B cell (primary cell): ENCODE results near the gene CPA1. TPM values are rescaled to one million over a fixed set of nuclear protein-coding genes. Genes with fewer than 3 reads are reported as not detected.
"Not testable (repeated sequence)": the region's sequence is repeated elsewhere in the genome, so short reads cannot be mapped to it uniquely, and the experiment has no call there.

Experiments used
- ATAC-seq: fragments of 200-7000 bp; cut with Tn5 transposase; one replicate; pipeline ENCODE4 v1.10.0; 2021; ENCODE audit warnings: low read depth, mild to moderate bottlenecking, moderate number of reproducible peaks, moderate library complexity
- CTCF ChIA-PET: fragments of 350-600 bp; sonication (Branson Sonifier 250); formaldehyde crosslinking; loops from one replicate; lab custom pipeline; 2021; ENCODE audit warnings: antibody characterized with exemption, inconsistent platforms; lab: Charles Lee
- POLR2A ChIA-PET: fragments of 350-600 bp; sonication (Branson Sonifier 250); formaldehyde crosslinking; loops from one replicate; lab custom pipeline; 2021; ENCODE audit warnings: antibody characterized with exemption; lab: Charles Lee
- DNase-seq: peaks from one replicate; pipeline ENCODE4 v3.0.0; 2013
- H2AFZ ChIP-seq: 2 replicates; pipeline ENCODE4 v1.6.1; 2012; ENCODE audit warnings: mild to moderate bottlenecking, low read depth, low read length; ENCODE audit not compliant: insufficient read depth, poor library complexity, severe bottlenecking
- H3K27ac ChIP-seq, 2 donors: 1 replicate in 1 of 2; 2 replicates in 1 of 2; pipeline ENCODE4 v1.5.1; 2012 to 2013; ENCODE audit warnings: low read length in 2 of 2, mild to moderate bottlenecking in 2 of 2, moderate library complexity in 1 of 2
- H3K27me3 ChIP-seq, 4 experiments: fragments of 200-600 bp in 1 of 4; sonication (generic) in 1 of 4; replicated peaks in 1 of 4; 1 replicate in 2 of 4; 2 replicates in 2 of 4; pipeline versions ENCODE4 v1.6.1 to v1.7.0; 2013 to 2016; ENCODE audit warnings: low read length in 3 of 4, mild to moderate bottlenecking in 2 of 4, mixed read lengths in 1 of 4, moderate library complexity in 1 of 4; ENCODE audit not compliant: insufficient read depth in 4 of 4, control insufficient read depth in 3 of 4; ENCODE audit errors: control extremely low read depth in 1 of 4
- H3K36me3 ChIP-seq, 2 experiments: replicated peaks in 1 of 2; 1 replicate in 1 of 2; 2 replicates in 1 of 2; pipeline versions ENCODE4 v1.6.1 to v1.7.1; 2013; ENCODE audit warnings: low read length in 1 of 2; ENCODE audit not compliant: insufficient read depth in 2 of 2, control insufficient read depth in 1 of 2; ENCODE audit errors: control extremely low read depth in 1 of 2, extremely low read depth in 1 of 2
- H3K4me1 ChIP-seq, 2 donors: fragments of 200-600 bp in 1 of 2; sonication (generic) in 1 of 2; 1 replicate in 1 of 2; 2 replicates in 1 of 2; pipeline versions ENCODE4 v1.5.1 to v1.6.1; 2013 to 2017; ENCODE audit warnings: low read length in 2 of 2; ENCODE audit not compliant: control insufficient read depth in 2 of 2, insufficient read depth in 2 of 2
- H3K4me2 ChIP-seq: replicated peaks from 2 replicates; pipeline ENCODE3; 2012; ENCODE audit warnings: mild to moderate bottlenecking, low read depth, low read length; ENCODE audit not compliant: poor library complexity, severe bottlenecking
- H3K4me3 ChIP-seq, 5 experiments: fragments of 200-600 bp in 1 of 5; sonication (generic) in 1 of 5; 1 replicate in 3 of 5; 2 replicates in 2 of 5; pipeline versions ENCODE4 v1.5.1 to v1.7.0; 2011 to 2016; ENCODE audit warnings: low read length in 4 of 5, mild to moderate bottlenecking in 4 of 5, low read depth in 2 of 5, control low read depth in 1 of 5, moderate library complexity in 1 of 5; ENCODE audit not compliant: insufficient read depth in 1 of 5; ENCODE audit errors: control extremely low read depth in 1 of 5, extremely low read depth in 1 of 5
- H3K79me2 ChIP-seq: fragments of 200-600 bp; sonication (generic); one replicate; pipeline ENCODE4 v1.6.0; 2016; ENCODE audit warnings: low read length; ENCODE audit not compliant: control insufficient read depth, insufficient read depth
- H3K9ac ChIP-seq: fragments of 200-600 bp; sonication (generic); 2 replicates; pipeline ENCODE4 v1.6.1; 2017; ENCODE audit warnings: mild to moderate bottlenecking, low read length, moderate library complexity
- H3K9me3 ChIP-seq, 3 donors: one replicate each; pipeline versions ENCODE4 v1.6.1 to v1.7.1; 2013; ENCODE audit warnings: low read length in 2 of 3; ENCODE audit not compliant: control insufficient read depth in 2 of 3, insufficient read depth in 1 of 3; ENCODE audit errors: control extremely low read depth in 1 of 3
- H4K20me1 ChIP-seq: 2 replicates; pipeline ENCODE4 v1.6.0; 2012; ENCODE audit warnings: mild to moderate bottlenecking, low read length; ENCODE audit not compliant: insufficient read depth, control insufficient read depth, poor library complexity, severe bottlenecking
- H3K27ac Mint-ChIP-seq: one replicate; pipeline ENCODE4 v1.8.0; 2021; ENCODE audit warnings: mixed read lengths
- H3K27me3 Mint-ChIP-seq: one replicate; pipeline ENCODE4 v1.8.0; 2021; ENCODE audit warnings: mixed read lengths
- H3K4me1 Mint-ChIP-seq: one replicate; pipeline ENCODE4 v1.8.0; 2021; ENCODE audit warnings: mixed read lengths
- H3K4me3 Mint-ChIP-seq: one replicate; pipeline ENCODE4 v1.8.0; 2021; ENCODE audit warnings: mixed read lengths
- H3K9me3 Mint-ChIP-seq: one replicate; pipeline ENCODE4 v1.8.0; 2022; ENCODE audit warnings: mixed read lengths; ENCODE audit not compliant: insufficient read depth
- CTCF ChIP-seq: fragments of 200-600 bp; IDR thresholded peaks from one replicate; pipeline ENCODE4 v1.8.0; 2022; ENCODE audit warnings: antibody characterized with exemption, mild to moderate bottlenecking
- EZH2 ChIP-seq: IDR thresholded peaks from 2 replicates; pipeline ENCODE4 v1.6.1; 2012; ENCODE audit warnings: borderline replicate concordance, low read depth, mild to moderate bottlenecking, moderate library complexity, low read length; ENCODE audit not compliant: insufficient read depth, poor library complexity, severe bottlenecking
- WGBS: methylation state at CpG from one replicate; pipeline ENCODE4 v1.1.5; 2013; ENCODE audit warnings: missing lambda C conversion rate; ENCODE audit not compliant: insufficient coverage; 5-methylcytosine and 5-hydroxymethylcytosine counted together
- intact Hi-C: fragments of 100-400 bp; cut with micrococcal nuclease; formaldehyde crosslinking; loops from one replicate; pipeline ENCODE4 v1.10.0; 2022
- polyA plus RNA-seq: library from polyadenylated mRNA; depleted of rRNA; stranded (reverse); fragments of >200 nt; gene quantifications from 2 replicates; pipeline ENCODE4 v1.2.3, GENCODE V29; 2012
- total RNA-seq, 2 donors: library from RNA; stranded (reverse); fragments of 120-200 nt in 1 of 2; gene quantifications; 1 replicate in 1 of 2; 2 replicates in 1 of 2; pipeline versions ENCODE4 v1.2.3 to v1.2.4, GENCODE V29; 2013 to 2022

The CPA1 gene
- total and polyA plus RNA-seq, 2 donors (not counting 1 experiment from before 2014, with no cell fraction given), result not detected

- TF ChIP-seq CTCF, result no peak
- TF ChIP-seq EZH2, result no peak
- WGBS, result 90% methylated on average over 5 of the region's 6 CpGs
- no peak overlapping the region for H3K4me2 ChIP-seq
These were observed 5.8 kb upstream of the CPA1 start for GRCh38 chr7:130374507-130374906.

GRCh38 chr7:130376461-130376860, 3.8 kb upstream of the CPA1 start:
- H3K27ac Mint-ChIP-seq, H3K27ac ChIP-seq, H3K27me3 Mint-ChIP-seq, H3K36me3 ChIP-seq, H3K79me2 ChIP-seq, H2AFZ ChIP-seq, CTCF ChIA-PET, POLR2A ChIA-PET, intact Hi-C loops, H3K27me3 ChIP-seq, H3K4me3 Mint-ChIP-seq, H3K4me1 ChIP-seq, ATAC-seq, H3K9me3 Mint-ChIP-seq, H4K20me1 ChIP-seq, DNase-seq, H3K4me3 ChIP-seq, H3K9ac ChIP-seq, H3K4me2 ChIP-seq, H3K4me1 Mint-ChIP-seq: not testable (repeated sequence)
- WGBS, result no CpG with 5 or more reads among the region's 1 CpG
- H3K9me3 ChIP-seq, result peaks cover 0 to 16% (median 0%) of the 10 kb centered on the region in 3 donors

More at GRCh38 chr7:130374507-130374906, 5.8 kb upstream of the CPA1 start:
- ATAC-seq (no peak), DNase-seq (no peak)
- Mint-ChIP-seq H3K4me3 (no peak overlapping the region), H3K9me3 (peaks cover 5% of the 10 kb centered on the region), H3K4me1 (no peaks in the 10 kb centered on the region), H3K27ac (no peak overlapping the region), H3K27me3 (no peaks in the 10 kb centered on the region)
- intact Hi-C loops, result no loop called here
- Histone ChIP-seq H3K79me2 (no peaks in the 10 kb centered on the region), H4K20me1 (no peaks in the 10 kb centered on the region), H2AFZ (no peak overlapping the region), H3K4me3 (no peak overlapping the region), H3K27ac (no peak overlapping the region), H3K9ac (no peak overlapping the region), H3K36me3 (no peaks in the 10 kb centered on the region), H3K4me1 (no peaks in the 10 kb centered on the region), H3K27me3 (no peaks in the 10 kb centered on the region), H3K9me3 (peaks cover 0 to 16% (median 0%) of the 10 kb centered on the region in 3 donors)
- ChIA-PET POLR2A (no interaction called here), CTCF (no interaction called here)
